GM23338 (cell line): Measurements from ENCODE around the gene AFF2.

Experiments used
- CREB1 ChIP-seq: fragments of 250-450 bp; sonication (Bioruptor Pico); IDR thresholded peaks from 2 replicates; pipeline ENCODE4 v1.5.0; 2020; ENCODE audit warnings: low read depth, mild to moderate bottlenecking, moderate library complexity
- EZH2 ChIP-seq: fragments of 200-600 bp; sonication (generic); IDR thresholded peaks from one replicate; pipeline ENCODE4 v1.8.0; 2017; ENCODE audit warnings: antibody characterized with exemption, mild to moderate bottlenecking, low read depth; ENCODE audit not compliant: unreplicated experiment
- EZH2phosphoT487 ChIP-seq: fragments of 200-600 bp; sonication (generic); IDR thresholded peaks from one replicate; pipeline ENCODE4 v1.8.1; 2018; ENCODE audit warnings: antibody characterized with exemption; ENCODE audit not compliant: unreplicated experiment
- JUNB ChIP-seq: IDR thresholded peaks from one replicate; pipeline ENCODE4 v1.6.1; 2016; ENCODE audit warnings: antibody characterized with exemption; ENCODE audit not compliant: unreplicated experiment
- NANOG ChIP-seq: IDR thresholded peaks from 2 replicates; pipeline ENCODE4 v1.6.1; 2016; ENCODE audit warnings: antibody characterized with exemption, borderline replicate concordance
- POLR2AphosphoS5 ChIP-seq: IDR thresholded peaks from 2 replicates; pipeline ENCODE4 v1.6.1; 2016; ENCODE audit warnings: antibody characterized with exemption, low read depth
- STAT1 ChIP-seq: IDR thresholded peaks from one replicate; pipeline ENCODE4 v1.6.1; 2016; ENCODE audit warnings: antibody characterized with exemption; ENCODE audit not compliant: unreplicated experiment
- ZNF114 ChIP-seq: fragments of 250-450 bp; sonication (Bioruptor Pico); IDR thresholded peaks from 2 replicates; pipeline ENCODE4 v1.5.0; 2020; ENCODE audit warnings: mild to moderate bottlenecking, moderate library complexity
- ZNF331 ChIP-seq: fragments of 250-450 bp; sonication (Bioruptor Pico); IDR thresholded peaks from 2 replicates; pipeline ENCODE4 v1.5.0; 2020; ENCODE audit warnings: low read depth, mild to moderate bottlenecking, moderate library complexity
- ZNF462 ChIP-seq: fragments of 250-450 bp; sonication (Bioruptor Pico); IDR thresholded peaks from 2 replicates; pipeline ENCODE4 v1.5.0; 2020; ENCODE audit warnings: mild to moderate bottlenecking, moderate library complexity
- TF ChIP-seq, protein P1 (sequence below), 2 experiments: fragments of 200-600 bp in 1 of 2; sonication (generic) in 1 of 2; conservative IDR thresholded peaks; 2 replicates each; pipeline versions ENCODE4 v1.5.1 to v1.6.1; 2016 to 2017; ENCODE audit warnings: antibody characterized with exemption in 2 of 2, low read depth in 2 of 2, mild to moderate bottlenecking in 2 of 2, moderate library complexity in 1 of 2
- TF ChIP-seq, protein P2 (sequence below): IDR thresholded peaks from 2 replicates; pipeline ENCODE4 v1.6.1; 2016; ENCODE audit warnings: antibody characterized with exemption
- TF ChIP-seq, protein P3 (sequence below): IDR thresholded peaks from one replicate; pipeline ENCODE4 v1.6.1; 2018; ENCODE audit warnings: antibody characterized with exemption; ENCODE audit not compliant: unreplicated experiment

DNA sequence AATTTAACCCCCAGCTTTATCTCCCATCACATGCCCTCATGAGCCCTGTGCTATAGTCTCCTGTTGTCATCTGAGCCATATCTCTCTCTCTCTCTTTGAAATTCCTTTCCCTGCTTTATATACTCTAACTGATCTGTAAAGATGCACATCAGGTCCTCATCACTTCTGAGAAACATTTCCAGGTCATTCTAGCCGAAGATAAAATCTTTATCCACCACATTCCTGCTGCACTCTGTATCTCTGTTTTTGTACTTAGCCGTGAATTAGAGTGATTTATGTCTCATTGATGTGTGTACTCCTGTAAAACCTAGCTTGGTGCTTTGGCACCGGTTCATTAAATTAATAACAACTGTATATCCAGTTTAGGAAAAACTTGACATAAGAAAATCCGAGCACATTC is 113.2 kb downstream of the AFF2 start:
- TF ChIP-seq, protein P1, sequence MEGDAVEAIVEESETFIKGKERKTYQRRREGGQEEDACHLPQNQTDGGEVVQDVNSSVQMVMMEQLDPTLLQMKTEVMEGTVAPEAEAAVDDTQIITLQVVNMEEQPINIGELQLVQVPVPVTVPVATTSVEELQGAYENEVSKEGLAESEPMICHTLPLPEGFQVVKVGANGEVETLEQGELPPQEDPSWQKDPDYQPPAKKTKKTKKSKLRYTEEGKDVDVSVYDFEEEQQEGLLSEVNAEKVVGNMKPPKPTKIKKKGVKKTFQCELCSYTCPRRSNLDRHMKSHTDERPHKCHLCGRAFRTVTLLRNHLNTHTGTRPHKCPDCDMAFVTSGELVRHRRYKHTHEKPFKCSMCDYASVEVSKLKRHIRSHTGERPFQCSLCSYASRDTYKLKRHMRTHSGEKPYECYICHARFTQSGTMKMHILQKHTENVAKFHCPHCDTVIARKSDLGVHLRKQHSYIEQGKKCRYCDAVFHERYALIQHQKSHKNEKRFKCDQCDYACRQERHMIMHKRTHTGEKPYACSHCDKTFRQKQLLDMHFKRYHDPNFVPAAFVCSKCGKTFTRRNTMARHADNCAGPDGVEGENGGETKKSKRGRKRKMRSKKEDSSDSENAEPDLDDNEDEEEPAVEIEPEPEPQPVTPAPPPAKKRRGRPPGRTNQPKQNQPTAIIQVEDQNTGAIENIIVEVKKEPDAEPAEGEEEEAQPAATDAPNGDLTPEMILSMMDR (conservative IDR thresholded peaks at IDR 0.05; ENCODE audit: low read depth in 2 of 2): no peak
- TF ChIP-seq EZH2phosphoT487 (no peak), JUNB (no peak), POLR2AphosphoS5 (no peak), CREB1 (CRISPR knock-in tag) (no peak), EZH2 (no peak), ZNF331 (CRISPR knock-in tag) (no peak), ZNF114 (no peak), NANOG (no peak), STAT1 (no peak), ZNF462 (CRISPR knock-in tag) (no peak)
- TF ChIP-seq, protein P2, sequence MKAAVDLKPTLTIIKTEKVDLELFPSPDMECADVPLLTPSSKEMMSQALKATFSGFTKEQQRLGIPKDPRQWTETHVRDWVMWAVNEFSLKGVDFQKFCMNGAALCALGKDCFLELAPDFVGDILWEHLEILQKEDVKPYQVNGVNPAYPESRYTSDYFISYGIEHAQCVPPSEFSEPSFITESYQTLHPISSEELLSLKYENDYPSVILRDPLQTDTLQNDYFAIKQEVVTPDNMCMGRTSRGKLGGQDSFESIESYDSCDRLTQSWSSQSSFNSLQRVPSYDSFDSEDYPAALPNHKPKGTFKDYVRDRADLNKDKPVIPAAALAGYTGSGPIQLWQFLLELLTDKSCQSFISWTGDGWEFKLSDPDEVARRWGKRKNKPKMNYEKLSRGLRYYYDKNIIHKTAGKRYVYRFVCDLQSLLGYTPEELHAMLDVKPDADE: no peak
- TF ChIP-seq, protein P3, sequence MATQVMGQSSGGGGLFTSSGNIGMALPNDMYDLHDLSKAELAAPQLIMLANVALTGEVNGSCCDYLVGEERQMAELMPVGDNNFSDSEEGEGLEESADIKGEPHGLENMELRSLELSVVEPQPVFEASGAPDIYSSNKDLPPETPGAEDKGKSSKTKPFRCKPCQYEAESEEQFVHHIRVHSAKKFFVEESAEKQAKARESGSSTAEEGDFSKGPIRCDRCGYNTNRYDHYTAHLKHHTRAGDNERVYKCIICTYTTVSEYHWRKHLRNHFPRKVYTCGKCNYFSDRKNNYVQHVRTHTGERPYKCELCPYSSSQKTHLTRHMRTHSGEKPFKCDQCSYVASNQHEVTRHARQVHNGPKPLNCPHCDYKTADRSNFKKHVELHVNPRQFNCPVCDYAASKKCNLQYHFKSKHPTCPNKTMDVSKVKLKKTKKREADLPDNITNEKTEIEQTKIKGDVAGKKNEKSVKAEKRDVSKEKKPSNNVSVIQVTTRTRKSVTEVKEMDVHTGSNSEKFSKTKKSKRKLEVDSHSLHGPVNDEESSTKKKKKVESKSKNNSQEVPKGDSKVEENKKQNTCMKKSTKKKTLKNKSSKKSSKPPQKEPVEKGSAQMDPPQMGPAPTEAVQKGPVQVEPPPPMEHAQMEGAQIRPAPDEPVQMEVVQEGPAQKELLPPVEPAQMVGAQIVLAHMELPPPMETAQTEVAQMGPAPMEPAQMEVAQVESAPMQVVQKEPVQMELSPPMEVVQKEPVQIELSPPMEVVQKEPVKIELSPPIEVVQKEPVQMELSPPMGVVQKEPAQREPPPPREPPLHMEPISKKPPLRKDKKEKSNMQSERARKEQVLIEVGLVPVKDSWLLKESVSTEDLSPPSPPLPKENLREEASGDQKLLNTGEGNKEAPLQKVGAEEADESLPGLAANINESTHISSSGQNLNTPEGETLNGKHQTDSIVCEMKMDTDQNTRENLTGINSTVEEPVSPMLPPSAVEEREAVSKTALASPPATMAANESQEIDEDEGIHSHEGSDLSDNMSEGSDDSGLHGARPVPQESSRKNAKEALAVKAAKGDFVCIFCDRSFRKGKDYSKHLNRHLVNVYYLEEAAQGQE: no peak
